ENCODE measurements around the gene TFRC.
A peak's percentile ranks its signal among the peaks of the same experiment; 100 is the strongest.

Gene TFRC

GRCh38 chr3:196081834-196082618, at the start of gene TFRC:
TSS of gene TFRC (minus strand) at chr3:196082090. CDS start at chr3:196077099, 4,991 bp downstream.
- H3K9ac ChIP-seq (ENCODE audit: low read length in 2 of 2): peak within 1 kb of the TSS; percentile 94 to 98
- peak within 1 kb of the TSS; percentile 94 for H3K27ac ChIP-seq (ENCODE audit: low read length)
- no peaks in the 10 kb centered on the region for H3K27me3 ChIP-seq (ENCODE audit: control insufficient read depth in 1 of 2, insufficient read depth in 2 of 2, low read length in 2 of 2)
- H3K4me3 ChIP-seq (ENCODE audit: low read length in 2 of 2): peak within 1 kb of the TSS; percentile 75 to 95
- peaks cover 24% of the 10 kb centered on the region for H3K4me1 ChIP-seq (ENCODE audit: control insufficient read depth, insufficient read depth, low read length)
- H3K9me3 ChIP-seq (ENCODE audit: control insufficient read depth in 2 of 2, low read length in 2 of 2): no peaks in the 10 kb centered on the region
- no peaks in the 10 kb centered on the region for H3K36me3 ChIP-seq (ENCODE audit: control insufficient read depth in 2 of 2, insufficient read depth in 2 of 2, low read length in 2 of 2)

GRCh38 chr3:196128172-196128843, 46.4 kb upstream of the TFRC start:
- Histone ChIP-seq H3K36me3 (ENCODE audit: control insufficient read depth in 2 of 2, insufficient read depth in 2 of 2, low read length in 2 of 2) (no peaks in the 10 kb centered on the region), H3K9me3 (ENCODE audit: control insufficient read depth in 2 of 2, low read length in 2 of 2) (no peaks in the 10 kb centered on the region), H3K27ac (ENCODE audit: low read length) (no peak overlapping the region), H3K4me3 (ENCODE audit: low read length in 2 of 2) (no peak overlapping the region), H3K27me3 (ENCODE audit: control insufficient read depth in 1 of 2, insufficient read depth in 2 of 2, low read length in 2 of 2) (no peaks in the 10 kb centered on the region), H3K9ac (ENCODE audit: low read length in 2 of 2) (no peak overlapping the region), H3K4me1 (ENCODE audit: control insufficient read depth, insufficient read depth, low read length) (no peaks in the 10 kb centered on the region)

GRCh38 chr3:196127308-196128040, 45.6 kb upstream of the TFRC start:
- Histone ChIP-seq H3K27me3 (ENCODE audit: control insufficient read depth in 1 of 2, insufficient read depth in 2 of 2, low read length in 2 of 2) (no peaks in the 10 kb centered on the region), H3K9ac (ENCODE audit: low read length in 2 of 2) (no peak overlapping the region), H3K36me3 (ENCODE audit: control insufficient read depth in 2 of 2, insufficient read depth in 2 of 2, low read length in 2 of 2) (no peaks in the 10 kb centered on the region), H3K27ac (ENCODE audit: low read length) (no peak overlapping the region), H3K4me3 (ENCODE audit: low read length in 2 of 2) (no peak overlapping the region), H3K9me3 (ENCODE audit: control insufficient read depth in 2 of 2, low read length in 2 of 2) (no peaks in the 10 kb centered on the region), H3K4me1 (ENCODE audit: control insufficient read depth, insufficient read depth, low read length) (no peaks in the 10 kb centered on the region)

GRCh38 chr3:196124608-196125007, 42.7 kb upstream of the TFRC start:
- no peak overlapping the region for H3K9ac ChIP-seq (ENCODE audit: low read length in 2 of 2)
- H3K36me3 ChIP-seq (ENCODE audit: control insufficient read depth in 2 of 2, insufficient read depth in 2 of 2, low read length in 2 of 2): no peaks in the 10 kb centered on the region
- no peaks in the 10 kb centered on the region for H3K27me3 ChIP-seq (ENCODE audit: control insufficient read depth in 1 of 2, insufficient read depth in 2 of 2, low read length in 2 of 2)
- no peak overlapping the region for H3K4me3 ChIP-seq (ENCODE audit: low read length in 2 of 2)
- no peaks in the 10 kb centered on the region for H3K4me1 ChIP-seq (ENCODE audit: control insufficient read depth, insufficient read depth, low read length)
- no peak overlapping the region for H3K27ac ChIP-seq (ENCODE audit: low read length)
- no peaks in the 10 kb centered on the region for H3K9me3 ChIP-seq (ENCODE audit: control insufficient read depth in 2 of 2, low read length in 2 of 2)

- Histone ChIP-seq H3K4me1 (ENCODE audit: control insufficient read depth, insufficient read depth, low read length) (no peaks in the 10 kb centered on the region), H3K27ac (ENCODE audit: low read length) (no peak overlapping the region), H3K9ac (ENCODE audit: low read length in 2 of 2) (no peak overlapping the region), H3K36me3 (ENCODE audit: control insufficient read depth in 2 of 2, insufficient read depth in 2 of 2, low read length in 2 of 2) (no peaks in the 10 kb centered on the region), H3K9me3 (ENCODE audit: control insufficient read depth in 2 of 2, low read length in 2 of 2) (no peaks in the 10 kb centered on the region), H3K4me3 (ENCODE audit: low read length in 2 of 2) (no peak overlapping the region), H3K27me3 (ENCODE audit: control insufficient read depth in 1 of 2, insufficient read depth in 2 of 2, low read length in 2 of 2) (no peaks in the 10 kb centered on the region)
These were observed 40.8 kb upstream of the TFRC start for GRCh38 chr3:196122688-196123046.

GRCh38 chr3:196122021-196122687, 40.3 kb upstream of the TFRC start:
- Histone ChIP-seq H3K9me3 (ENCODE audit: control insufficient read depth in 2 of 2, low read length in 2 of 2) (no peaks in the 10 kb centered on the region), H3K36me3 (ENCODE audit: control insufficient read depth in 2 of 2, insufficient read depth in 2 of 2, low read length in 2 of 2) (no peaks in the 10 kb centered on the region), H3K27ac (ENCODE audit: low read length) (no peak overlapping the region), H3K27me3 (ENCODE audit: control insufficient read depth in 1 of 2, insufficient read depth in 2 of 2, low read length in 2 of 2) (no peaks in the 10 kb centered on the region), H3K9ac (ENCODE audit: low read length in 2 of 2) (no peak overlapping the region), H3K4me1 (ENCODE audit: control insufficient read depth, insufficient read depth, low read length) (no peaks in the 10 kb centered on the region), H3K4me3 (ENCODE audit: low read length in 2 of 2) (no peak overlapping the region)

GRCh38 chr3:196121066-196121465, 39.2 kb upstream of the TFRC start:
- Histone ChIP-seq H3K27me3 (ENCODE audit: control insufficient read depth in 1 of 2, insufficient read depth in 2 of 2, low read length in 2 of 2) (no peaks in the 10 kb centered on the region), H3K9ac (ENCODE audit: low read length in 2 of 2) (no peak overlapping the region), H3K4me3 (ENCODE audit: low read length in 2 of 2) (no peak overlapping the region), H3K4me1 (ENCODE audit: control insufficient read depth, insufficient read depth, low read length) (no peaks in the 10 kb centered on the region), H3K9me3 (ENCODE audit: control insufficient read depth in 2 of 2, low read length in 2 of 2) (no peaks in the 10 kb centered on the region), H3K36me3 (ENCODE audit: control insufficient read depth in 2 of 2, insufficient read depth in 2 of 2, low read length in 2 of 2) (no peaks in the 10 kb centered on the region), H3K27ac (ENCODE audit: low read length) (no peak overlapping the region)

- no peak overlapping the region for H3K27ac ChIP-seq (ENCODE audit: low read length)
- H3K9ac ChIP-seq (ENCODE audit: low read length in 2 of 2): no peak overlapping the region
- no peak overlapping the region for H3K4me3 ChIP-seq (ENCODE audit: low read length in 2 of 2)
- no peaks in the 10 kb centered on the region for H3K4me1 ChIP-seq (ENCODE audit: control insufficient read depth, insufficient read depth, low read length)
- H3K27me3 ChIP-seq (ENCODE audit: control insufficient read depth in 1 of 2, insufficient read depth in 2 of 2, low read length in 2 of 2): no peaks in the 10 kb centered on the region
- H3K36me3 ChIP-seq (ENCODE audit: control insufficient read depth in 2 of 2, insufficient read depth in 2 of 2, low read length in 2 of 2): no peaks in the 10 kb centered on the region
- no peaks in the 10 kb centered on the region for H3K9me3 ChIP-seq (ENCODE audit: control insufficient read depth in 2 of 2, low read length in 2 of 2)
These were observed 38.5 kb upstream of the TFRC start for GRCh38 chr3:196120291-196120951.

- H3K36me3 ChIP-seq (ENCODE audit: control insufficient read depth in 2 of 2, insufficient read depth in 2 of 2, low read length in 2 of 2): no peaks in the 10 kb centered on the region
- no peaks in the 10 kb centered on the region for H3K9me3 ChIP-seq (ENCODE audit: control insufficient read depth in 2 of 2, low read length in 2 of 2)
- no peak overlapping the region for H3K9ac ChIP-seq (ENCODE audit: low read length in 2 of 2)
- no peak overlapping the region for H3K27ac ChIP-seq (ENCODE audit: low read length)
- H3K27me3 ChIP-seq (ENCODE audit: control insufficient read depth in 1 of 2, insufficient read depth in 2 of 2, low read length in 2 of 2): no peaks in the 10 kb centered on the region
- H3K4me3 ChIP-seq (ENCODE audit: low read length in 2 of 2): no peak overlapping the region
- no peaks in the 10 kb centered on the region for H3K4me1 ChIP-seq (ENCODE audit: control insufficient read depth, insufficient read depth, low read length)
These were observed 35.9 kb upstream of the TFRC start for GRCh38 chr3:196117809-196118208.

GRCh38 chr3:196115678-196116083, 33.8 kb upstream of the TFRC start:
- no peaks in the 10 kb centered on the region for H3K4me1 ChIP-seq (ENCODE audit: control insufficient read depth, insufficient read depth, low read length)
- no peak overlapping the region for H3K4me3 ChIP-seq (ENCODE audit: low read length in 2 of 2)
- H3K9me3 ChIP-seq (ENCODE audit: control insufficient read depth in 2 of 2, low read length in 2 of 2): no peaks in the 10 kb centered on the region
- H3K27me3 ChIP-seq (ENCODE audit: control insufficient read depth in 1 of 2, insufficient read depth in 2 of 2, low read length in 2 of 2): no peaks in the 10 kb centered on the region
- H3K36me3 ChIP-seq (ENCODE audit: control insufficient read depth in 2 of 2, insufficient read depth in 2 of 2, low read length in 2 of 2): no peaks in the 10 kb centered on the region
- H3K27ac ChIP-seq (ENCODE audit: low read length): no peak overlapping the region
- H3K9ac ChIP-seq (ENCODE audit: low read length in 2 of 2): no peak overlapping the region
